ENCODE results near the gene ASAP3. TPM values are rescaled to one million over a fixed set of nuclear protein-coding genes. Genes with fewer than 3 reads are reported as not detected.

ASAP3 gene
- total RNA-seq, 2 experiments from 2014 or later, result 0.35 TPM; not detected in 1

GRCh38 chr1:23433122-23433521 is 50.9 kb downstream of the ASAP3 start:
- Mint-ChIP-seq H3K4me3 (no peak overlapping the region), H3K4me1 (no peaks in the 10 kb centered on the region), H3K36me3 (no peaks in the 10 kb centered on the region), H3K27ac (no peak overlapping the region), H3K27me3 (peaks cover 19% of the 10 kb centered on the region), H3K9me3 (ENCODE audit: low read depth) (no peaks in the 10 kb centered on the region)
- no peak for DNase-seq
- CTCF ChIA-PET, result no interaction called here
- no peak for ATAC-seq

DNA sequence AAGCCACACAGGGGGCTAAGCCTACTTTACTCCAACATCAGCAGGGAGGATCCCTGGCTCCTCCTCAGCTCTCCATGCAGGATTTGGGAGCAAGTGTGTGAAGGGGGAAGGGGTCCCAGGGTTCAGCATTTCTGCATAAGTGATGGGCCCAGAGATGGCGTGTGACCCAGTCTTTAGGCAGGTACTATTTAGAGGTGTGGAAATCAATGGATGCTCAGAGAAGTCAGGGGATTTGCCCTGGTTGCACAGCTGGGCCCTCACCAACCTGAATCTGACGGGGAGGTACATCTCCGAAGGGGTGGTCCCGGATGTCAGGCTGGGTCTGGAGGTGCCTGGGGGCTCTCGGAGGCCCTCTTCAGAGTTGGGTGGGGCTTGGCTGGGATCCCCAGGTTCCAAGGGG is 52.5 kb downstream of the ASAP3 start:
- Mint-ChIP-seq H3K4me3 (no peak overlapping the region), H3K4me1 (no peaks in the 10 kb centered on the region), H3K27me3 (peaks cover 30% of the 10 kb centered on the region), H3K9me3 (ENCODE audit: low read depth) (no peaks in the 10 kb centered on the region), H3K36me3 (no peaks in the 10 kb centered on the region), H3K27ac (no peak overlapping the region)
- ATAC-seq (no peak), DNase-seq (no peak)
- CTCF ChIA-PET, result no interaction called here

DNA sequence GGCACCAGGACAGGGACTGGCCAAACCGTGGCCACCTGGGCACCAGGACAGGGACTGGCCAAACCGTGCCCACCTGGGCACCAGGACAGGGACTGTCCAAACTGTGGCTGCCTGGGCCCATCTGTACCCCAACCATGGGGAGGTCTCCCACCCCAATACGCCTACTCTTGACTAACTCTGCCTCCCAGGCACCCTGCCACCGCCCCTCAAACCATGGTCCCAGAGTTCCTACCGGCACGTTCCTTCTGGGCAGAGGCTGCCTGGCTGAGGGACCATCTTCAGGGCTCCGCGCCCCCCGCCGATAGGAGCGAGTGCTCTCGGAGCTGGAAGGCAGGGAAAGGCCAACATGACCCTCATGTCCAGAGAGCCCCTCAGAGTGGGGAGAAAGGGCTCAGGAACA is 53.2 kb downstream of the ASAP3 start:
- no peak overlapping the region for H3K4me3 Mint-ChIP-seq

GRCh38 chr1:23428136-23428905 is 55.7 kb downstream of the ASAP3 start:
- CTCF ChIA-PET, result interaction anchor here (1.2 kb wide), 1 partner anchor 207 kb away, joined by 3 read pairs; no protein-coding TSS in a partner anchor
- H3K4me3 Mint-ChIP-seq, result no peak overlapping the region
- DNase-seq (no peak), ATAC-seq (no peak)
- H3K4me1 Mint-ChIP-seq, result peaks cover 6% of the 10 kb centered on the region
- peaks cover 49% of the 10 kb centered on the region for H3K27me3 Mint-ChIP-seq
- H3K27ac Mint-ChIP-seq, result no peak overlapping the region
- no peaks in the 10 kb centered on the region for H3K9me3 Mint-ChIP-seq (ENCODE audit: low read depth)
- H3K36me3 Mint-ChIP-seq, result no peaks in the 10 kb centered on the region

More for the DNA sequence above, 53.2 kb downstream of the ASAP3 start:
- DNase-seq, result no peak
- Mint-ChIP-seq H3K36me3 (no peaks in the 10 kb centered on the region), H3K9me3 (ENCODE audit: low read depth) (no peaks in the 10 kb centered on the region), H3K27ac (no peak overlapping the region), H3K4me1 (no peaks in the 10 kb centered on the region), H3K27me3 (peaks cover 36% of the 10 kb centered on the region)
- CTCF ChIA-PET, result no interaction called here
- no peak for ATAC-seq

GRCh38 chr1:23427550-23427949 is 56.4 kb downstream of the ASAP3 start:
- ATAC-seq (no peak), DNase-seq (no peak)
- CTCF ChIA-PET, result interaction anchor here (1.2 kb wide), 1 partner anchor 207 kb away, joined by 3 read pairs; no protein-coding TSS in a partner anchor
- Mint-ChIP-seq H3K36me3 (no peaks in the 10 kb centered on the region), H3K9me3 (ENCODE audit: low read depth) (no peaks in the 10 kb centered on the region), H3K27ac (no peak overlapping the region), H3K27me3 (peaks cover 53% of the 10 kb centered on the region), H3K4me3 (no peak overlapping the region), H3K4me1 (peaks cover 13% of the 10 kb centered on the region)

GRCh38 chr1:23426828-23427227 is 57.2 kb downstream of the ASAP3 start:
- Mint-ChIP-seq H3K4me3 (no peak overlapping the region), H3K27me3 (peaks cover 57% of the 10 kb centered on the region)
- CTCF ChIA-PET, result interaction anchor here (2.0 to 2.1 kb wide), 2 partner anchors 23 to 70 kb away, joined by 4 to 7 read pairs; no protein-coding TSS in a partner anchor

DNA sequence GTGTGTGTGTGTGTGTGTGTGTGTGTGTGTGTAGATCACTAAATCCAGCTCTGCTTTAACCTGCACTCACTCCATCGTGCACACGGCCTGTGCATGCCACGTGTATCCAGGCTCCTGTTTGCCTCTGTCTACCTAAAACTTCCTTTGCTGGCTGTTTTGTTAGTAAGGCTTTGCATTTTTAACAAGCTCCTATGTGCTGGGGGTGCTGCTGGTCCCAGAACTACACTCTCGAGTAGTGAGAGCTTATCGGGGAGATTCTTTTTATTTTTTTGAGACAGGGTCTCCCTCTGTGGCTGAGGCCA is 58.8 kb downstream of the ASAP3 start:
- H3K27me3 Mint-ChIP-seq, result peaks cover 61% of the 10 kb centered on the region
- ATAC-seq (no peak), DNase-seq (no peak)
- H3K9me3 Mint-ChIP-seq (ENCODE audit: low read depth), result no peaks in the 10 kb centered on the region
- peaks cover 21% of the 10 kb centered on the region for H3K4me1 Mint-ChIP-seq
- CTCF ChIA-PET, result interaction anchor here (0.6 to 2.1 kb wide), 5 partner anchors 22 to 72 kb away, joined by 3 to 7 read pairs (median 4); no protein-coding TSS in a partner anchor
- H3K27ac Mint-ChIP-seq, result no peak overlapping the region
- no peaks in the 10 kb centered on the region for H3K36me3 Mint-ChIP-seq
- H3K4me3 Mint-ChIP-seq, result no peak overlapping the region

More at GRCh38 chr1:23426828-23427227, 57.2 kb downstream of the ASAP3 start:
- H3K27ac Mint-ChIP-seq, result no peak overlapping the region
- no peak for DNase-seq
- no peaks in the 10 kb centered on the region for H3K36me3 Mint-ChIP-seq
- ATAC-seq, result no peak
- H3K4me1 Mint-ChIP-seq, result peaks cover 21% of the 10 kb centered on the region
- H3K9me3 Mint-ChIP-seq (ENCODE audit: low read depth), result no peaks in the 10 kb centered on the region

GRCh38 chr1:23424293-23425192 is 59.4 kb downstream of the ASAP3 start, which contains the start of gene TCEA3:
TSS of gene TCEA3 (minus strand) at chr1:23424748. CDS start at chr1:23424633, 115 bp downstream.
- Mint-ChIP-seq H3K27me3 (peaks cover 61% of the 10 kb centered on the region), H3K9me3 (ENCODE audit: low read depth) (no peaks in the 10 kb centered on the region), H3K4me3 (peak within 1 kb of the TSS; percentile 35), H3K27ac (no peak within 1 kb of the TSS), H3K36me3 (no peaks in the 10 kb centered on the region), H3K4me1 (peaks cover 21% of the 10 kb centered on the region)
- ATAC-seq, result peak; percentile 35
- no peak for DNase-seq
- CTCF ChIA-PET, result interaction anchor here (0.6 to 2.1 kb wide), 4 partner anchors 21 to 73 kb away, joined by 3 to 7 read pairs (median 4); no protein-coding TSS in a partner anchor

DNA sequence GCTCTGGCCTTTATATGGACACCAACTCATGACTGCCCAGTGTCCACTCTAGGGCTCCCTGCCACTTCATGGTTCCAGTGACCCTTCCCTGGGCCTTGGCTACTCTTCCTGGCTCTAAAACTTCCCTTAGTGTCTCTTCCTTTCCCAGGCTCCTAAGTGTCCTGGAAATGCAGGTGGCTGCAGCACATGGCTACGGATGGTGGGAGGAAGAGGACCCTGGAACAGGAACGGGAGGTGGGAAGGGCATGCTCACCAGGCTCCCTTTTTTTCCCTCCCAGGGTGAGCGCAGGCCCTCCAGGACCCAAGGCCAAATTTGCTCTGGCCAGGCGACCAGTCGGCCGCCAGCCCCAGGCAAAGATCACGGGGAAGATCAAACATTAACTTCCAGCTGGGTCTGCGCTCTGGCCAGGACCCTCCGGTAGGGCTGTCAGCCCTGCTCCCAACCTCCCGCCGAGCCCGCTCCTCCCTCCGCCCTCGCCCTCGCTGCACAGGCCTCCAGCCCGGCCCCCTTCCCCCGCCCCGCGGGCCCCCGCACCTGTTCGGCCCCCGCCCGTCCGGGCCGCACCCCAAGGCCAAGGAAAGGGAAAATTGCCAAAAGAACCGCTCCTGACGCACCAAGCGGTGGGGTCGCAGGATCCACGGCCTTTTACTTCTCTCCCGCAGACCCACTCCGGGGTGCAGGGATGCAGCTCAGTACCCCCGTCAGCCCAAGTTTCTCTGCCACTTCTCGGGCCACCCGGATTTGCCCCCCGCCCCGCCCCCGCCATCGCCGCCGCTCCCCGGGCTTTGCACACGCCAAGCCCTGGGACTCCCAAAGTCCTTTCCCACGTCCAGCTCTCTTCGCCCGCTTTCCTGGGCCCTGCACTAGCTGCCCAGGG is 60.3 kb downstream of the ASAP3 start:
- peak overlapping the region; percentile 3 for H3K4me3 Mint-ChIP-seq
- ATAC-seq (no peak), DNase-seq (no peak)
- H3K4me1 Mint-ChIP-seq, result peaks cover 21% of the 10 kb centered on the region
- H3K27ac Mint-ChIP-seq, result no peak overlapping the region
- CTCF ChIA-PET, result interaction anchor here (1.0 to 3.0 kb wide), 2 partner anchors 11 to 20 kb away, joined by 3 to 13 read pairs; no protein-coding TSS in a partner anchor
- H3K27me3 Mint-ChIP-seq, result peaks cover 55% of the 10 kb centered on the region
- no peaks in the 10 kb centered on the region for H3K9me3 Mint-ChIP-seq (ENCODE audit: low read depth)
- H3K36me3 Mint-ChIP-seq, result no peaks in the 10 kb centered on the region

- ATAC-seq, result no peak
- Mint-ChIP-seq H3K27me3 (peaks cover 48% of the 10 kb centered on the region), H3K36me3 (no peaks in the 10 kb centered on the region), H3K4me3 (no peak overlapping the region), H3K9me3 (ENCODE audit: low read depth) (no peaks in the 10 kb centered on the region), H3K4me1 (peaks cover 21% of the 10 kb centered on the region), H3K27ac (no peak overlapping the region)
- CTCF ChIA-PET, result interaction anchor here (1.0 to 3.0 kb wide), 3 partner anchors 10 to 117 kb away, joined by 3 to 13 read pairs (median 5); no protein-coding TSS in a partner anchor
- no peak for DNase-seq
These were observed 61.0 kb downstream of the ASAP3 start for GRCh38 chr1:23422941-23423340.

GRCh38 chr1:23422241-23422877 is 61.6 kb downstream of the ASAP3 start:
- no peak overlapping the region for H3K4me3 Mint-ChIP-seq
- peaks cover 21% of the 10 kb centered on the region for H3K4me1 Mint-ChIP-seq
- H3K36me3 Mint-ChIP-seq, result no peaks in the 10 kb centered on the region
- CTCF ChIA-PET, result interaction anchor here (1.0 to 3.0 kb wide), 3 partner anchors 10 to 118 kb away, joined by 3 to 13 read pairs (median 5); no protein-coding TSS in a partner anchor
- DNase-seq (peak; percentile 81), ATAC-seq (peak; percentile 87)
- peaks cover 44% of the 10 kb centered on the region for H3K27me3 Mint-ChIP-seq
- H3K9me3 Mint-ChIP-seq (ENCODE audit: low read depth), result no peaks in the 10 kb centered on the region
- H3K27ac Mint-ChIP-seq, result peak overlapping the region; percentile 0

DNA sequence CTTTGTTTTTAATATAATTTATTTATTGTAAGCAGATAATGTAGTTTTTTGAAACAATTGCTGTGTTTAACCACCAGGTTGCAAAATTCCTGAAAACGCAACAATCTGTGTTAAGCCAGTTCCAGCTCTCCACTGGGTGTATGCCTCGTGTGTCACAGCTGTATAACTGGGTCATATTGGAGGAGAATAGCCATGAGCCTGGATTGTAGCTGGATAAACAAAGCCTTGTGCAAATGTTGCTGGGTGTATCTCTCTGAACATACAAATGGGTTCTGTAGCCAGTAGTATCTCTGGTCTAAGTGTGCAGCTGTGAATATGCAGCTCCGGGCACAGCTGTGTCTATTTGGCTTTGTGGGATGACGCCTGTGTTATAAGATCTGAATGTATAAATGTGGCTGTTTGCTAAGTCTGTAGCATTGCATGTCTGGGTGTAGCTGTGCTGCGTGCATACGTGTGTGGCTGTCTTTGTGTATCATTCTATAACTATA is 62.2 kb downstream of the ASAP3 start:
- H3K4me3 Mint-ChIP-seq, result no peak overlapping the region
- CTCF ChIA-PET, result interaction anchor here (1.1 to 3.0 kb wide), 3 partner anchors 19 to 215 kb away, joined by 3 to 13 read pairs (median 5); no protein-coding TSS in a partner anchor
- no peaks in the 10 kb centered on the region for H3K9me3 Mint-ChIP-seq (ENCODE audit: low read depth)
- H3K27me3 Mint-ChIP-seq, result peaks cover 44% of the 10 kb centered on the region
- no peaks in the 10 kb centered on the region for H3K36me3 Mint-ChIP-seq
- H3K27ac Mint-ChIP-seq, result peak overlapping the region; percentile 0
- DNase-seq (no peak), ATAC-seq (no peak)
- peaks cover 21% of the 10 kb centered on the region for H3K4me1 Mint-ChIP-seq
